ENCODE data around the gene ARID1B. TPM values are rescaled to one million over a fixed set of nuclear protein-coding genes. Genes with fewer than 3 reads are reported as not detected.

Gene ARID1B
- total RNA-seq, 2 donors from 2014 or later: 62.9 to 71.6 TPM

DNA sequence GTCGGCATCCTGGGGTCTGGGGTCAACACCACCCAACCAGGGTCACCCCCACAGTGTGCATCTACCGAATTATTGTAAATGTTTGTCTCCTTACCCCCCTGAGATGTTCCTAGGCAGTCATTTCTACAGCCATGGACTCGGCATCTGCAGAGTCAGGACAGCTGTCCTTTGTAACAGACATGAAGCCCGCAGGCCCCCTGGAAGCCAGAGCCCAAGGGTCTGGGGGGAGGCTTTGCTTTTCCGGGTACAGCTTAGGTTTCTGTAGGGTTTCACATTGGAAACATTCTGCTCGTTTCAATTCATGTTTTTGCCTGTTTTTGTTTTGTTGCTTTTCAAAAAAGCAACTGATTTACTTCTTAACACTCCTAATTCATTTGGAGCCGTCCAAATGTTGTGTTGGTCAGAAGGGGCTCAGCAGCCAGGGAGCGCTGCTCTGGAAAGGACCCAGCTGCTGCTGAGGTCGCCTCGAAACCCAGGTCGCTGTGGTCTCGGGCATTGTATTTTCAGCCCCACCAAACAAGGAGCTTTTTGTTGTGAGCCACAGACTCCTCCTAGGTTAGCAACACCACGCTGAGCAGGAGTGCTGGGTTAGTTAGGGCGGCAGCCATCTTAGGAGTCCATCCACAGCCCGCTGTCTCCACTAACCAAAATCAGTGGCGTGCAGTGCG, 385.7 kb downstream of the ARID1B start:
- no peaks in the 10 kb centered on the region for H3K27me3 Mint-ChIP-seq (ENCODE audit: low read depth)
- H3K36me3 Mint-ChIP-seq (ENCODE audit: insufficient read depth in 2 of 2): peaks cover 2 to 4% of the 10 kb centered on the region in 2 donors
- no peaks in the 10 kb centered on the region for H3K9me3 Mint-ChIP-seq
- no peaks in the 10 kb centered on the region for H3K4me1 Mint-ChIP-seq (ENCODE audit: low read depth)
- no peak for DNase-seq
- H3K4me3 Mint-ChIP-seq: no peak overlapping the region
- ATAC-seq (replicated peaks in 1 of 2): no peak
- no peak overlapping the region for H3K27ac Mint-ChIP-seq

GRCh38 chr6:157163434-157164159, 386.4 kb downstream of the ARID1B start:
- no peak for DNase-seq
- no peak for ATAC-seq (replicated peaks in 1 of 2)
- Mint-ChIP-seq H3K27me3 (ENCODE audit: low read depth) (no peaks in the 10 kb centered on the region), H3K9me3 (no peaks in the 10 kb centered on the region), H3K4me1 (ENCODE audit: low read depth) (no peaks in the 10 kb centered on the region), H3K27ac (no peak overlapping the region), H3K36me3 (ENCODE audit: insufficient read depth in 2 of 2) (peaks cover 2 to 4% of the 10 kb centered on the region in 2 donors), H3K4me3 (no peak overlapping the region)

GRCh38 chr6:157164972-157165371, 387.8 kb downstream of the ARID1B start:
- DNase-seq (no peak), ATAC-seq (replicated peaks in 1 of 2) (no peak)
- no peaks in the 10 kb centered on the region for H3K4me1 Mint-ChIP-seq (ENCODE audit: low read depth)
- H3K36me3 Mint-ChIP-seq (ENCODE audit: insufficient read depth in 2 of 2): peaks cover 2 to 4% of the 10 kb centered on the region in 2 donors
- H3K27me3 Mint-ChIP-seq (ENCODE audit: low read depth): no peaks in the 10 kb centered on the region
- H3K4me3 Mint-ChIP-seq: no peak overlapping the region
- H3K27ac Mint-ChIP-seq: no peak overlapping the region
- H3K9me3 Mint-ChIP-seq: no peaks in the 10 kb centered on the region

DNA sequence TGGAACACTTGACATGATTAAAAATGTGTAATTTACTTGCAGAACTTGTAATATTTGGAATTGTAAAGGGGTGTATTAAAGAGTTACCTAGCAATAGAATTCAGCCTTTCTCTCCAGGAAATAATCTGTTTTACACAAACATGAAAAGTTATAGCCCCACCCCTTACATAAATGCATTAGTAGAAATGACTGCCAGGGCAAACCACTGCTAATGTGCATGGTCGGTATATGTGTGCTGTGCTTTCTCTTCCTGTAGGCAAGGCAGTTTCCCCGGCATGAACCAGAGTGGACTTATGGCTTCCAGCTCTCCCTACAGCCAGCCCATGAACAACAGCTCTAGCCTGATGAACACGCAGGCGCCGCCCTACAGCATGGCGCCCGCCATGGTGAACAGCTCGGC, 389.6 kb downstream of the ARID1B start:
- H3K4me1 Mint-ChIP-seq (ENCODE audit: low read depth): no peaks in the 10 kb centered on the region
- DNase-seq (no peak), ATAC-seq (replicated peaks in 1 of 2) (no peak)
- peaks cover 0 to 4% of the 10 kb centered on the region in 2 donors for H3K36me3 Mint-ChIP-seq (ENCODE audit: insufficient read depth in 2 of 2)
- no peak overlapping the region for H3K4me3 Mint-ChIP-seq
- H3K9me3 Mint-ChIP-seq: no peaks in the 10 kb centered on the region
- H3K27me3 Mint-ChIP-seq (ENCODE audit: low read depth): no peaks in the 10 kb centered on the region
- no peak overlapping the region for H3K27ac Mint-ChIP-seq

DNA sequence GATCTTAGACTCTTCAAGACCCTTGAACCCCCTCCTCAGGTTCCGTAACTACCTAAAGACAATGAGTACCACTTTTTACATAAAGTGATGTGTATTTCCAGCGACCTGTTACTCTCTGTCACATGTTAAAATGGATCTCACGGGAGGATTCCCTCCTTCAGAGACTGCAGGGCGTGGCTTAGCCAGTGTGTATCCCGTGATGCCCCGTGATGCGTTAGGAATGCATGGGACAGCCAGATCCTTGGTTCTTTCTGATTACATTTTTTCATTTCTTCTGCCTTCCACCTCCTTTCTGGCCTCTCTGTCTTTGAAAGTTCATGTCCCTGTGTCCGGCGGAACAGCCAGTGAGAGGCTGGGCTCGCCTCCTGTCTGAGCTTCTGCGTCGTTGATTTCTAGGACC, 390.7 kb downstream of the ARID1B start:
- Mint-ChIP-seq H3K27ac (no peak overlapping the region), H3K4me1 (ENCODE audit: low read depth) (no peaks in the 10 kb centered on the region), H3K4me3 (no peak overlapping the region), H3K36me3 (ENCODE audit: insufficient read depth in 2 of 2) (peaks cover 0 to 4% of the 10 kb centered on the region in 2 donors), H3K27me3 (ENCODE audit: low read depth) (no peaks in the 10 kb centered on the region), H3K9me3 (no peaks in the 10 kb centered on the region)
- no peak for DNase-seq
- ATAC-seq (replicated peaks in 1 of 2): no peak

- Mint-ChIP-seq H3K4me1 (ENCODE audit: low read depth) (no peaks in the 10 kb centered on the region), H3K36me3 (ENCODE audit: insufficient read depth in 2 of 2) (peaks cover 0 to 4% of the 10 kb centered on the region in 2 donors), H3K4me3 (no peak overlapping the region), H3K27ac (no peak overlapping the region), H3K27me3 (ENCODE audit: low read depth) (no peaks in the 10 kb centered on the region), H3K9me3 (no peaks in the 10 kb centered on the region)
- ATAC-seq (replicated peaks in 1 of 2) (no peak), DNase-seq (no peak)
These were observed 391.3 kb downstream of the ARID1B start for GRCh38 chr6:157168471-157168870.

- H3K27ac Mint-ChIP-seq: no peak overlapping the region
- peaks cover 0 to 4% of the 10 kb centered on the region in 2 donors for H3K36me3 Mint-ChIP-seq (ENCODE audit: insufficient read depth in 2 of 2)
- no peaks in the 10 kb centered on the region for H3K9me3 Mint-ChIP-seq
These were observed 392.0 kb downstream of the ARID1B start for GRCh38 chr6:157169226-157169625.

GRCh38 chr6:157169656-157170055, 392.5 kb downstream of the ARID1B start:
- Mint-ChIP-seq H3K4me1 (ENCODE audit: low read depth) (no peaks in the 10 kb centered on the region), H3K27me3 (ENCODE audit: low read depth) (no peaks in the 10 kb centered on the region), H3K36me3 (ENCODE audit: insufficient read depth in 2 of 2) (peaks cover 0 to 4% of the 10 kb centered on the region in 2 donors), H3K9me3 (no peaks in the 10 kb centered on the region), H3K27ac (no peak overlapping the region), H3K4me3 (no peak overlapping the region)
- ATAC-seq (replicated peaks in 1 of 2) (no peak), DNase-seq (no peak)

More at GRCh38 chr6:157169226-157169625, 392.0 kb downstream of the ARID1B start:
- H3K27me3 Mint-ChIP-seq (ENCODE audit: low read depth): no peaks in the 10 kb centered on the region
- ATAC-seq (replicated peaks in 1 of 2): no peak
- DNase-seq: no peak
- no peaks in the 10 kb centered on the region for H3K4me1 Mint-ChIP-seq (ENCODE audit: low read depth)
- no peak overlapping the region for H3K4me3 Mint-ChIP-seq

GRCh38 chr6:157170535-157170934, 393.4 kb downstream of the ARID1B start:
- no peaks in the 10 kb centered on the region for H3K9me3 Mint-ChIP-seq
- ATAC-seq (replicated peaks in 1 of 2): no peak
- no peaks in the 10 kb centered on the region for H3K4me1 Mint-ChIP-seq (ENCODE audit: low read depth)
- no peak overlapping the region for H3K27ac Mint-ChIP-seq
- peaks cover 0 to 4% of the 10 kb centered on the region in 2 donors for H3K36me3 Mint-ChIP-seq (ENCODE audit: insufficient read depth in 2 of 2)
- DNase-seq: no peak
- H3K4me3 Mint-ChIP-seq: no peak overlapping the region
- H3K27me3 Mint-ChIP-seq (ENCODE audit: low read depth): no peaks in the 10 kb centered on the region

- H3K36me3 Mint-ChIP-seq (ENCODE audit: insufficient read depth in 2 of 2): peaks cover 0 to 4% of the 10 kb centered on the region in 2 donors
- DNase-seq (no peak), ATAC-seq (replicated peaks in 1 of 2) (no peak)
- no peaks in the 10 kb centered on the region for H3K9me3 Mint-ChIP-seq
- H3K27ac Mint-ChIP-seq: no peak overlapping the region
- H3K4me1 Mint-ChIP-seq (ENCODE audit: low read depth): no peaks in the 10 kb centered on the region
- no peaks in the 10 kb centered on the region for H3K27me3 Mint-ChIP-seq (ENCODE audit: low read depth)
- H3K4me3 Mint-ChIP-seq: no peak overlapping the region
These were observed 394.6 kb downstream of the ARID1B start for GRCh38 chr6:157171801-157172200.

DNA sequence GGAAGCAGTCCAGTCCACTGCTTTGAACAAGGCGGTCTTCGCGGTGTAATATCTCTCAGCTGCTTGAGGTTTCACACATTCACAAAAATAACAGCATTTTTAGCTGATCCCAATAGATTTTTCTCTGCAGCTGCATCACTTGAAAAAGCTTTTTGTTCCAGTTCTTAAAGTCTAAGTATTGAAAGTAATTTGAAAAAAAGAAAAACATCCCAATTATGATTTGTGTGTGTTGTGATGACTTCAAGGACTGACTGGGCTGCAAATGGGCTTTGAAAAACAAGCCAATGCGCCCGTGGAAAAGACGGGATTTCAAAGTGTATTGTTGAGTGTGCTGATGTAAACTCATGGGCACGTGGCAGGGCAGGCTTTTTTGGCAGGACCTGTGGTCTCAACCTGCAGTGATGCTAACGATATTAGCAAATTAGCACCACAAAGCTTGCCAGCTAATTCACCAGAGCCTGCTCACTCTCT, 395.1 kb downstream of the ARID1B start:
- H3K36me3 Mint-ChIP-seq (ENCODE audit: insufficient read depth in 2 of 2): peaks cover 0 to 2% of the 10 kb centered on the region in 2 donors

GRCh38 chr6:157172830-157173536, 395.8 kb downstream of the ARID1B start:
- Mint-ChIP-seq H3K4me1 (ENCODE audit: low read depth) (no peaks in the 10 kb centered on the region), H3K4me3 (no peak overlapping the region), H3K27ac (peak overlapping the region; percentile 44), H3K36me3 (ENCODE audit: insufficient read depth in 2 of 2) (no peaks in the 10 kb centered on the region), H3K27me3 (ENCODE audit: low read depth) (no peaks in the 10 kb centered on the region), H3K9me3 (no peaks in the 10 kb centered on the region)
- ATAC-seq (replicated peaks in 1 of 2) (no peak), DNase-seq (no peak)

More for the DNA sequence above, 395.1 kb downstream of the ARID1B start:
- Mint-ChIP-seq H3K4me1 (ENCODE audit: low read depth) (no peaks in the 10 kb centered on the region), H3K9me3 (no peaks in the 10 kb centered on the region), H3K27me3 (ENCODE audit: low read depth) (no peaks in the 10 kb centered on the region), H3K4me3 (no peak overlapping the region), H3K27ac (no peak overlapping the region)
- DNase-seq (no peak), ATAC-seq (replicated peaks in 1 of 2) (no peak)

DNA sequence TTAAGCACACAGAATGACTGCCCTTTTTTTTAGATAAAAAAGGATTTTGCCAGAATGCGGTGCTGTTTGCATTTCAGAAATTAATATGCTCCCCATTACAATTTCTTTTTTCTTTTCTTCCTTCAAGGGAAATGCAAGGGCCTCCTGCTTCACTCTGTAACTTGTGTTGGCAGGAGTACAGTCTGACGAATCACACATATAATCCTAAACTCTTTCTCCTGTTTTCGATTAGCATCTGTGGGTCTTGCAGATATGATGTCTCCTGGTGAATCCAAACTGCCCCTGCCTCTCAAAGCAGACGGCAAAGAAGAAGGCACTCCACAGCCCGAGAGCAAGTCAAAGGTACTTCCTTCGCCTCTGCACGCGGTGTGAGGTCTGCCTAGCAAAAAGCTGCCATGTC, 396.6 kb downstream of the ARID1B start:
- no peaks in the 10 kb centered on the region for H3K27me3 Mint-ChIP-seq (ENCODE audit: low read depth)
- no peak for DNase-seq
- H3K9me3 Mint-ChIP-seq: no peaks in the 10 kb centered on the region
- no peak overlapping the region for H3K27ac Mint-ChIP-seq
- no peak for ATAC-seq (replicated peaks in 1 of 2)
- H3K4me1 Mint-ChIP-seq (ENCODE audit: low read depth): no peaks in the 10 kb centered on the region
- no peaks in the 10 kb centered on the region for H3K36me3 Mint-ChIP-seq (ENCODE audit: insufficient read depth in 2 of 2)
- no peak overlapping the region for H3K4me3 Mint-ChIP-seq
